Ovary (tissue), 3 donors: ENCODE data around the gene PTPN1.
"Not testable (repeated sequence)": the region's sequence is repeated elsewhere in the genome, so short reads cannot be mapped to it uniquely, and the experiment has no call there.

Source experiments
- POLR2A ChIP-seq: fragments of 450-650 bp; IDR thresholded peaks from one replicate; pipeline ENCODE4 v1.6.1; 2017; ENCODE audit warnings: antibody characterized with exemption, mild to moderate bottlenecking, moderate library complexity
- TF ChIP-seq, protein P1 (sequence below), 3 donors: fragments of 450-650 bp in 2 of 3; fragments of 200-600 bp in 1 of 3; IDR thresholded peaks; one replicate each; pipeline versions ENCODE4 v1.5.1 to v1.8.0; 2016 to 2022; ENCODE audit warnings: antibody characterized with exemption in 3 of 3, mild to moderate bottlenecking in 1 of 3
- donor health status: DM: no; HTN: no; CAD: no.

DNA sequence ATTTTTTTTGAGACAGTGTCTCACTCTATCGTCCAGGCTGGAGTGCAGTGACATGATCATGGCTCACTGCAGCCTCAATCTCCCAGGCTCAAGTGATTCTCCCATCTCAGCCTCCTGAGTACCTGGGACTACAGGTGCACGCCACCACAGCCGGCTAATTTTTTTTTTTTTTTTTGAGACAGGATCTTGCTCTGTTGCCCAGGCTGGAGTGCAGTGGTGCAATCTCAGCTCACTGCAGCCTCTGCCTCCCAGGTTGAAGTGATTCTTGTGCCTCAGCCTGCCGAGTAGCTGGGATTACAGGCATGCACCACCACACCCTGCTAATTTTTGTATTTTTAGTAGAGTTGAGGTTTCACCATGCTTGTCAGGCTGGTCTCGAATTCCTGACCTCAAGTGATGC, 2.4 kb upstream of the PTPN1 start:
- TF ChIP-seq, protein P1, sequence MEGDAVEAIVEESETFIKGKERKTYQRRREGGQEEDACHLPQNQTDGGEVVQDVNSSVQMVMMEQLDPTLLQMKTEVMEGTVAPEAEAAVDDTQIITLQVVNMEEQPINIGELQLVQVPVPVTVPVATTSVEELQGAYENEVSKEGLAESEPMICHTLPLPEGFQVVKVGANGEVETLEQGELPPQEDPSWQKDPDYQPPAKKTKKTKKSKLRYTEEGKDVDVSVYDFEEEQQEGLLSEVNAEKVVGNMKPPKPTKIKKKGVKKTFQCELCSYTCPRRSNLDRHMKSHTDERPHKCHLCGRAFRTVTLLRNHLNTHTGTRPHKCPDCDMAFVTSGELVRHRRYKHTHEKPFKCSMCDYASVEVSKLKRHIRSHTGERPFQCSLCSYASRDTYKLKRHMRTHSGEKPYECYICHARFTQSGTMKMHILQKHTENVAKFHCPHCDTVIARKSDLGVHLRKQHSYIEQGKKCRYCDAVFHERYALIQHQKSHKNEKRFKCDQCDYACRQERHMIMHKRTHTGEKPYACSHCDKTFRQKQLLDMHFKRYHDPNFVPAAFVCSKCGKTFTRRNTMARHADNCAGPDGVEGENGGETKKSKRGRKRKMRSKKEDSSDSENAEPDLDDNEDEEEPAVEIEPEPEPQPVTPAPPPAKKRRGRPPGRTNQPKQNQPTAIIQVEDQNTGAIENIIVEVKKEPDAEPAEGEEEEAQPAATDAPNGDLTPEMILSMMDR (IDR thresholded peaks at IDR 0.05) = not testable (repeated sequence)
- not testable (repeated sequence) for TF ChIP-seq POLR2A
